ENCODE measurements around the gene SERPINH1. TPM values are rescaled to one million over a fixed set of nuclear protein-coding genes. Genes with fewer than 3 reads are reported as not detected.

SERPINH1 gene
- polyA plus RNA-seq, 3 donors = 1.6 to 4.6 (median 2.1) TPM

DNA sequence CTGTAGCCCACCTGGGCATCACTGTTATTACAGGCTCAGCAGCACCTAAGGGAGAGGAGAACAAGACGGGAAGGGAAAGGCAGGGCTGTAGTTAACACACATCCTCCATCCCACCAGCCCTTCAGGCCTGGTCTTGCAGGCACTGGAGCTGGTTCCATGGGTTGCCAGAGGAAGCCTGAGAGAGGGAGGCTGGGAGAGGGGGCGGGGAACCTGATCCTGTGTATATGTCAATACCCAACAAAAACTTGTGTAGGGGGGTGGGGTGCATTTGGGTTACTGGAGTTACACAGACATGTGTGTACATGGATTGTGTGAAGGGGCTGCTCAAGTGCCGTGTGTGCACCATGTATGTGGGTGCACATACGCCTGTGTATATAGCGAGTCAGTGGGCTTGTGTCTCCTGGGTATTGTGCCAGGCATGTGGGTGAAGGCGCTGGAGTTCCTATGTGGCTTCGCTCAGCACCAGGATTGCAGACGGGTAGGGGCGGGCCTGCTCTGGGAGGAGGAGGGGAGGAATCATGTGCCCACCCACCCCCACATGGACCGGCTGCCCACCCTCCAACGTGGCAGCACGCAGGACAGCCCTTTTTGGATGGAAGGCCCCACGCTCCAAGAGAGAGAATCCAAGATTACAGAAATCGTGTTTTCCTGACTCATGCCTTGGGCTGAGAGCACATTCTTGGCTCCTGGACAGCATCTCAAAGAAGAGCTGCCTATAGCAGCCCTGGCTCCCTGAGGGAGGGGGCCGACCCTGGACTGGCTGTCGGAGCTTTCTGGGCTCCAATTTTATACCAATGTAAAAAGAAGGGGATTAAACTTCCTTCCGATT, 4.2 kb upstream of the SERPINH1 start:
- TF ChIP-seq, protein P1, sequence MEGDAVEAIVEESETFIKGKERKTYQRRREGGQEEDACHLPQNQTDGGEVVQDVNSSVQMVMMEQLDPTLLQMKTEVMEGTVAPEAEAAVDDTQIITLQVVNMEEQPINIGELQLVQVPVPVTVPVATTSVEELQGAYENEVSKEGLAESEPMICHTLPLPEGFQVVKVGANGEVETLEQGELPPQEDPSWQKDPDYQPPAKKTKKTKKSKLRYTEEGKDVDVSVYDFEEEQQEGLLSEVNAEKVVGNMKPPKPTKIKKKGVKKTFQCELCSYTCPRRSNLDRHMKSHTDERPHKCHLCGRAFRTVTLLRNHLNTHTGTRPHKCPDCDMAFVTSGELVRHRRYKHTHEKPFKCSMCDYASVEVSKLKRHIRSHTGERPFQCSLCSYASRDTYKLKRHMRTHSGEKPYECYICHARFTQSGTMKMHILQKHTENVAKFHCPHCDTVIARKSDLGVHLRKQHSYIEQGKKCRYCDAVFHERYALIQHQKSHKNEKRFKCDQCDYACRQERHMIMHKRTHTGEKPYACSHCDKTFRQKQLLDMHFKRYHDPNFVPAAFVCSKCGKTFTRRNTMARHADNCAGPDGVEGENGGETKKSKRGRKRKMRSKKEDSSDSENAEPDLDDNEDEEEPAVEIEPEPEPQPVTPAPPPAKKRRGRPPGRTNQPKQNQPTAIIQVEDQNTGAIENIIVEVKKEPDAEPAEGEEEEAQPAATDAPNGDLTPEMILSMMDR (IDR thresholded peaks at IDR 0.05) = no peak
- Mint-ChIP-seq H3K27me3 (ENCODE audit: low read depth in 3 of 3) (peaks cover 6 to 28% (median 13%) of the 10 kb centered on the region in 3 donors), H3K27ac (no peak overlapping the region), H3K36me3 (no peaks in the 10 kb centered on the region), H3K9me3 (peaks cover 0 to 5% (median 0%) of the 10 kb centered on the region in 7 donors), H3K4me1 (peaks cover 14% of the 10 kb centered on the region), H3K4me3 (no peak overlapping the region)
- no peak overlapping the region for H3K4me2 ChIP-seq (replicated peaks; ENCODE audit: extremely low read depth, low read length, poor library complexity, severe bottlenecking)
- intact Hi-C loops (cut with micrococcal nuclease) = no loop called here
- H3K36me3 ChIP-seq (replicated peaks in 1 of 2; ENCODE audit: control insufficient read depth in 1 of 2, insufficient read depth in 2 of 2, low read length in 2 of 2) = no peaks in the 10 kb centered on the region
- peaks cover 5 to 12% of the 10 kb centered on the region in 2 donors for H3K27me3 ChIP-seq (ENCODE audit: control insufficient read depth in 2 of 2, insufficient read depth in 2 of 2, low read length in 2 of 2)
- no peak overlapping the region for H2AFZ ChIP-seq (ENCODE audit: insufficient read depth, low read depth, low read length, poor library complexity, severe bottlenecking)
- H4K20me1 ChIP-seq (ENCODE audit: insufficient read depth, low read length) = no peaks in the 10 kb centered on the region
- 94% methylated on average over 7 of the region's 17 CpGs for WGBS (ENCODE audit: insufficient coverage)
- H3K4me3 ChIP-seq (replicated peaks in 1 of 3; ENCODE audit: low read depth in 2 of 3, low read length in 3 of 3) = no peak overlapping the region
- peaks cover 7 to 15% of the 10 kb centered on the region in 2 donors for H3K4me1 ChIP-seq (ENCODE audit: control insufficient read depth in 1 of 2, insufficient read depth in 2 of 2, low read length in 2 of 2)
- no peak overlapping the region for H3K9ac ChIP-seq (ENCODE audit: insufficient read depth, low read length, poor library complexity, severe bottlenecking)
- H3K9me3 ChIP-seq (replicated peaks in 1 of 2; ENCODE audit: control insufficient read depth in 1 of 2, insufficient read depth in 1 of 2, low read length in 2 of 2) = no peaks in the 10 kb centered on the region
- no peaks in the 10 kb centered on the region for H3K79me2 ChIP-seq (ENCODE audit: insufficient read depth, low read length)
- DNase-seq = no peak
- H3K27ac ChIP-seq (ENCODE audit: low read depth in 1 of 2, low read length in 2 of 2) = no peak overlapping the region

DNA sequence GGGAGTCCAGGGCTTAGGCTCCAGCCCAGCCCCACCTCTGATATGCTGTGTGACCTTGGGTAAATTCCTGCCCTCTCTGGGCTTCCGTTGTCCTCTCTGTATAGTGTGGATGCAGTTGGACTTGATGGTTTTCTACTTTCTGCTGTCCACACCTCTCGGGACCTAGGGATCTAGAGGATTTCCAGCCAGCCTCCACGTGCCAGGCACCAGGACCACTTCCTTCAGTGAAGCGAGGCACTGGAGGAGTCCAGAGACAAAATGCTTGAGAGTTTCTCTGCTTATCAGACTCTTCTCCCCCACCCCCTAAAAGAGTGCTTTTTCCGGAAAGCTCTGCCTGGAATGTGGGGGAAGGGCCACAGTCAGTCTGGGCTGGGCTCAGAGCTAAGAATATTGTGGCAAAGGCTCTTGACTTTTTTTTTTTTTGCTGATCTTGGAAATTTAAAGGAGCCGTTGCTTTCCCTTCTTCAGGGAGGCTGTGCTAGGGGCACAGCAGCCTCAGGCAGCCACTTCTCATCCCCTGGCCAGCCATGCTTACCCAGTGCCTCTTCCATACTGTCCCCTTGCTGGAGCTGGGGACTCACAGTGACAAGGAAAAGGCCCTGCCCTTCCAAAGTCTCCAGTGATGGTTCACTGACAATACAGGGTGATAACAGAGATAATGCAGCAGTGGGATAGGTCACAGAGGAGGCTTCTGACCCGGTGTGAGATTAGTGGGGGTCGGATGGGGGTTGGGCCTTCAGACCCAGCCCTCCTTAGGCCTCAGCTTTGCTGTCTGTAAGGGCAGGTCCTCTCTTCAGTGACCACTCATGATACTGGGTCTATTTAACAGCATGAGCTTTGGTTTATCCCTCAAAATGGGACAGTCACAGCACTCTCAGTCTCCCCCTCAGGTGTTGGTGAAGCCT, 2.9 kb upstream of the SERPINH1 start:
- peaks cover 5 to 12% of the 10 kb centered on the region in 2 donors for H3K27me3 ChIP-seq (ENCODE audit: control insufficient read depth in 2 of 2, insufficient read depth in 2 of 2, low read length in 2 of 2)
- H3K27ac Mint-ChIP-seq = no peak overlapping the region
- TF ChIP-seq, protein P1 (IDR thresholded peaks at IDR 0.05) = no peak

More for the DNA sequence above, 2.9 kb upstream of the SERPINH1 start:
- H3K27me3 Mint-ChIP-seq (ENCODE audit: low read depth in 3 of 3) = peaks cover 6 to 28% (median 13%) of the 10 kb centered on the region in 3 donors
- H3K4me1 ChIP-seq (ENCODE audit: control insufficient read depth in 1 of 2, insufficient read depth in 2 of 2, low read length in 2 of 2) = peaks cover 11 to 21% of the 10 kb centered on the region in 2 donors
- intact Hi-C loops (cut with micrococcal nuclease) = no loop called here
- no peaks in the 10 kb centered on the region for H4K20me1 ChIP-seq (ENCODE audit: insufficient read depth, low read length)
- no peak for DNase-seq
- H3K4me3 Mint-ChIP-seq = no peak overlapping the region
- no peaks in the 10 kb centered on the region for H3K79me2 ChIP-seq (ENCODE audit: insufficient read depth, low read length)
- peaks cover 22% of the 10 kb centered on the region for H3K4me1 Mint-ChIP-seq
- WGBS (ENCODE audit: insufficient coverage) = 82% methylated on average over 6 of the region's 8 CpGs
- H3K4me2 ChIP-seq (replicated peaks; ENCODE audit: extremely low read depth, low read length, poor library complexity, severe bottlenecking) = no peak overlapping the region
- H3K9ac ChIP-seq (ENCODE audit: insufficient read depth, low read length, poor library complexity, severe bottlenecking) = no peak overlapping the region
- no peaks in the 10 kb centered on the region for H3K9me3 ChIP-seq (replicated peaks in 1 of 2; ENCODE audit: control insufficient read depth in 1 of 2, insufficient read depth in 1 of 2, low read length in 2 of 2)
- H3K36me3 ChIP-seq (replicated peaks in 1 of 2; ENCODE audit: control insufficient read depth in 1 of 2, insufficient read depth in 2 of 2, low read length in 2 of 2) = no peaks in the 10 kb centered on the region
- H2AFZ ChIP-seq (ENCODE audit: insufficient read depth, low read depth, low read length, poor library complexity, severe bottlenecking) = no peak overlapping the region
- no peak overlapping the region for H3K27ac ChIP-seq (ENCODE audit: low read depth in 1 of 2, low read length in 2 of 2)
- H3K4me3 ChIP-seq (replicated peaks in 1 of 3; ENCODE audit: low read depth in 2 of 3, low read length in 3 of 3) = no peak overlapping the region
- no peaks in the 10 kb centered on the region for H3K36me3 Mint-ChIP-seq
- H3K9me3 Mint-ChIP-seq = peaks cover 0 to 5% (median 0%) of the 10 kb centered on the region in 7 donors
